IPS DF 6.9 (cell line): ENCODE data around the gene WWOX.

Source experiments
- DNase-seq: peaks from one replicate; pipeline ENCODE4 v3.0.0-alpha.2; 2013; ENCODE audit warnings: low read depth, low spot score
- H3K27ac ChIP-seq: one replicate; pipeline ENCODE4 v1.5.1; 2013; ENCODE audit warnings: low read length, control low read depth
- H3K27me3 ChIP-seq: 2 replicates; pipeline ENCODE4 v1.6.1; 2013; ENCODE audit warnings: mild to moderate bottlenecking, low read length; ENCODE audit not compliant: control insufficient read depth, insufficient read depth
- H3K36me3 ChIP-seq: 2 replicates; pipeline ENCODE4 v1.6.1; 2013; ENCODE audit warnings: low read length; ENCODE audit not compliant: control insufficient read depth, insufficient read depth
- H3K4me1 ChIP-seq: 2 replicates; pipeline ENCODE4 v1.6.1; 2013; ENCODE audit warnings: low read length; ENCODE audit not compliant: control insufficient read depth, insufficient read depth
- H3K4me3 ChIP-seq: 2 replicates; pipeline ENCODE4 v1.5.1; 2013; ENCODE audit warnings: mild to moderate bottlenecking, low read length
- H3K9me3 ChIP-seq: 2 replicates; pipeline ENCODE4 v1.6.1; 2013; ENCODE audit warnings: low read length, inconsistent platforms; ENCODE audit not compliant: control insufficient read depth, insufficient read depth
- WGBS: extraction: QIAGEN DNeasy Blood & Tissue Kit; methylation state at CpG from one replicate; pipeline ENCODE4 v1.1.7; 2013; ENCODE audit warnings: mixed read lengths, missing lambda C conversion rate; ENCODE audit not compliant: insufficient read length, insufficient coverage; 5-methylcytosine and 5-hydroxymethylcytosine counted together

WWOX gene

GRCh38 chr16:78386557-78387324 is 287.3 kb downstream of the WWOX start:
- Histone ChIP-seq H3K9me3 (no peaks in the 10 kb centered on the region), H3K27ac (no peak overlapping the region), H3K36me3 (no peaks in the 10 kb centered on the region), H3K4me3 (no peak overlapping the region), H3K27me3 (no peaks in the 10 kb centered on the region), H3K4me1 (no peaks in the 10 kb centered on the region)
- WGBS = no CpG with 5 or more reads among the region's 15 CpGs
- DNase-seq = no peak

GRCh38 chr16:78389009-78389498 is 289.6 kb downstream of the WWOX start:
- Histone ChIP-seq H3K36me3 (no peaks in the 10 kb centered on the region), H3K4me3 (no peak overlapping the region), H3K4me1 (no peaks in the 10 kb centered on the region), H3K9me3 (no peaks in the 10 kb centered on the region), H3K27me3 (no peaks in the 10 kb centered on the region), H3K27ac (no peak overlapping the region)
- no peak for DNase-seq
- no CpG with 5 or more reads among the region's 8 CpGs for WGBS

GRCh38 chr16:78390092-78390491 is 290.6 kb downstream of the WWOX start:
- no peak overlapping the region for H3K4me3 ChIP-seq
- no peak for DNase-seq
- H3K36me3 ChIP-seq = no peaks in the 10 kb centered on the region
- no peaks in the 10 kb centered on the region for H3K27me3 ChIP-seq
- no peaks in the 10 kb centered on the region for H3K4me1 ChIP-seq
- WGBS = no CpG with 5 or more reads among the region's 4 CpGs
- H3K9me3 ChIP-seq = no peaks in the 10 kb centered on the region
- no peak overlapping the region for H3K27ac ChIP-seq

- Histone ChIP-seq H3K4me3 (no peak overlapping the region), H3K9me3 (no peaks in the 10 kb centered on the region), H3K27ac (no peak overlapping the region), H3K36me3 (no peaks in the 10 kb centered on the region), H3K4me1 (no peaks in the 10 kb centered on the region), H3K27me3 (no peaks in the 10 kb centered on the region)
- no CpG with 5 or more reads among the region's 7 CpGs for WGBS
- no peak for DNase-seq
These were observed 291.3 kb downstream of the WWOX start for GRCh38 chr16:78390508-78391324.

- Histone ChIP-seq H3K4me3 (no peak overlapping the region), H3K27me3 (no peaks in the 10 kb centered on the region), H3K27ac (no peak overlapping the region), H3K9me3 (no peaks in the 10 kb centered on the region), H3K4me1 (no peaks in the 10 kb centered on the region), H3K36me3 (no peaks in the 10 kb centered on the region)
- no CpG with 5 or more reads among the region's 9 CpGs for WGBS
- no peak for DNase-seq
These were observed 293.2 kb downstream of the WWOX start for GRCh38 chr16:78392585-78393195.

GRCh38 chr16:78395035-78395434 is 295.6 kb downstream of the WWOX start:
- no peaks in the 10 kb centered on the region for H3K9me3 ChIP-seq
- no CpG with 5 or more reads among the region's 6 CpGs for WGBS
- no peaks in the 10 kb centered on the region for H3K4me1 ChIP-seq
- H3K4me3 ChIP-seq = no peak overlapping the region
- no peaks in the 10 kb centered on the region for H3K27me3 ChIP-seq
- H3K27ac ChIP-seq = no peak overlapping the region
- no peaks in the 10 kb centered on the region for H3K36me3 ChIP-seq
- DNase-seq = no peak

- Histone ChIP-seq H3K4me1 (no peaks in the 10 kb centered on the region), H3K27ac (no peak overlapping the region), H3K27me3 (no peaks in the 10 kb centered on the region), H3K36me3 (no peaks in the 10 kb centered on the region), H3K9me3 (no peaks in the 10 kb centered on the region), H3K4me3 (no peak overlapping the region)
- WGBS = no CpG with 5 or more reads among the region's 2 CpGs
- no peak for DNase-seq
These were observed 296.6 kb downstream of the WWOX start for GRCh38 chr16:78396046-78396445.

- no peaks in the 10 kb centered on the region for H3K9me3 ChIP-seq
- no peaks in the 10 kb centered on the region for H3K27me3 ChIP-seq
- no peaks in the 10 kb centered on the region for H3K36me3 ChIP-seq
- no CpG with 5 or more reads among the region's 4 CpGs for WGBS
- H3K4me3 ChIP-seq = no peak overlapping the region
- no peak overlapping the region for H3K27ac ChIP-seq
- DNase-seq = no peak
- no peaks in the 10 kb centered on the region for H3K4me1 ChIP-seq
These were observed 297.2 kb downstream of the WWOX start for GRCh38 chr16:78396673-78397072.

GRCh38 chr16:78399384-78399783 is 299.9 kb downstream of the WWOX start:
- no peak overlapping the region for H3K27ac ChIP-seq
- H3K4me1 ChIP-seq = no peaks in the 10 kb centered on the region
- no peaks in the 10 kb centered on the region for H3K9me3 ChIP-seq
- H3K4me3 ChIP-seq = no peak overlapping the region
- H3K27me3 ChIP-seq = no peaks in the 10 kb centered on the region
- no peak for DNase-seq
- no CpG with 5 or more reads among the region's 5 CpGs for WGBS
- H3K36me3 ChIP-seq = no peaks in the 10 kb centered on the region

GRCh38 chr16:78402833-78403232 is 303.4 kb downstream of the WWOX start:
- Histone ChIP-seq H3K4me1 (no peaks in the 10 kb centered on the region), H3K9me3 (no peaks in the 10 kb centered on the region), H3K27me3 (no peaks in the 10 kb centered on the region), H3K4me3 (no peak overlapping the region), H3K36me3 (no peaks in the 10 kb centered on the region), H3K27ac (no peak overlapping the region)
- no CpG with 5 or more reads among the region's 3 CpGs for WGBS
- no peak for DNase-seq
